HG03442 (cell line): Measurements from ENCODE around the gene NOM1.
"Not testable (repeated sequence)": the region's sequence is repeated elsewhere in the genome, so short reads cannot be mapped to it uniquely, and the experiment has no call there.

Experiments used
- ATAC-seq: cut with Tn5 transposase; IDR thresholded peaks from one replicate; pipeline ENCODE4 v1.9.1; 2021; ENCODE audit warnings: mild to moderate bottlenecking, moderate library complexity; ENCODE audit not compliant: unreplicated experiment

Gene NOM1, protein sequence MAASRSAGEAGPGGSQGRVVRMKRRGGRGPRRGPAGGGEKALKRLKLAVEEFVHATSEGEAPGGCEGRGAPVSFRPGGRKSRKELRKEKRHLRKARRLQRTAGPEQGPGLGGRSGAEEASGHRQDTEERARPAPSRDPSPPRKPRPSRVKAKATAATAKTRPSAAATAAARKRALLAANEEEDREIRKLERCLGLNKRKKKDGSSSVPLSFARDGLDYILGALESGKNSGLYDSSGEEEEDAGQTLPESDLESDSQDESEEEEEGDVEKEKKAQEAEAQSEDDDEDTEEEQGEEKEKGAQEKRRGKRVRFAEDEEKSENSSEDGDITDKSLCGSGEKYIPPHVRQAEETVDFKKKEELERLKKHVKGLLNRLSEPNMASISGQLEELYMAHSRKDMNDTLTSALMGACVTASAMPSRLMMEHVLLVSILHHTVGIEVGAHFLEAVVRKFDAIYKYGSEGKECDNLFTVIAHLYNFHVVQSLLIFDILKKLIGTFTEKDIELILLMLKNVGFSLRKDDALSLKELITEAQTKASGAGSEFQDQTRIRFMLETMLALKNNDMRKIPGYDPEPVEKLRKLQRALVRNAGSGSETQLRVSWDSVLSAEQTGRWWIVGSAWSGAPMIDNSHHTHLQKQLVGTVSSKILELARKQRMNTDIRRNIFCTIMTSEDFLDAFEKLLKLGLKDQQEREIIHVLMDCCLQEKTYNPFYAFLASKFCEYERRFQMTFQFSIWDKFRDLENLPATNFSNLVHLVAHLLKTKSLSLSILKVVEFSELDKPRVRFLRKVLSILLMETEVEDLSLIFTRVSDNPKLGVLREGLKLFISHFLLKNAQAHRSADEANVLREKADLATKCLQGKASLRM

DNA sequence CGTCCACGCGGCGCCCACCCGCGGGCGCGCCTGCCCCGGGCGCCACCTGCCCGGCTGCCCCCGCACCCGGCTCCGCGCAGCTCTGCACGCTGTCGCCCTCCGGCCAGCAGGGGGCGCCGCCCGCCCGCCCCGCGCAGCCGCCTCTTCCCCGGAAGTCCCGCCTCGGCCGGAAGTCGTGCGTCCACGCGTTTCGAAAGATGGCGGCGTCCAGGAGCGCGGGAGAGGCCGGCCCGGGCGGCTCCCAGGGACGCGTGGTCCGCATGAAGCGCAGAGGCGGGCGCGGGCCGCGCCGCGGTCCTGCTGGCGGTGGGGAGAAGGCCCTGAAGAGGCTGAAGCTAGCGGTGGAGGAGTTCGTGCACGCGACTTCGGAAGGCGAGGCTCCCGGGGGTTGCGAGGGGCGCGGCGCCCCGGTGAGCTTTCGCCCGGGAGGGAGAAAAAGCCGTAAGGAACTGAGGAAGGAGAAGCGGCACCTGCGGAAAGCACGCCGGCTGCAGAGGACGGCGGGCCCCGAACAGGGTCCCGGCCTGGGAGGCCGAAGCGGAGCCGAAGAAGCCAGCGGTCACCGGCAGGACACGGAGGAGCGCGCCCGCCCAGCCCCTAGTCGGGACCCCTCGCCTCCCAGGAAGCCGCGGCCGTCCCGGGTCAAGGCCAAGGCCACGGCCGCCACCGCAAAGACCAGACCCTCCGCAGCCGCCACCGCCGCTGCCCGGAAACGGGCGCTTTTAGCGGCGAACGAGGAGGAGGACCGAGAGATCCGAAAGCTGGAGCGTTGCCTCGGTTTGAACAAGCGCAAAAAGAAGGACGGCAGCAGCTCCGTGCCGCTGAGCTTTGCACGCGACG, at the start of gene NOM1:
Gene NOM1 (plus strand): TSS at position 172 of the 840 bp plus-strand sequence. CDS start 26 bp downstream, at position 198.
- ATAC-seq = peak; percentile 89

DNA sequence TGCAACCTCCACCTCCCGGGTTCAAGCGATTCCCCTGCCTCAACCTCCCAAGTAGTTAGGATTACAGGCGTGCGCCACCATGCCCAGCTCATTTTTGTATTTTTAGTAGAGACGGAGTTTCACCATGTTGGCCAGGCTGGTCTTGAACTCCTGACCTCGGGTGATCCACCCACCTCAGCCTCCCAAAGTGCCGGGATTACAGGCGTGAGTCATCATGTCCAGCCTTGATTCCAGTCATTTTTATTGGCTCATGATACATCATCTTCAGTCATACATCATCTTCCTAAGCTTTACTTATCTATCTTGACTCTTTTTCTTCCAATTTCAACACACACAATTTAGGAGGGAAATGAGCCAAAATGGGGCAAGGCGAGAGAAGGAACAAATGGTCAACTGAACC, 49.4 kb upstream of the NOM1 start:
- ATAC-seq = not testable (repeated sequence)

DNA sequence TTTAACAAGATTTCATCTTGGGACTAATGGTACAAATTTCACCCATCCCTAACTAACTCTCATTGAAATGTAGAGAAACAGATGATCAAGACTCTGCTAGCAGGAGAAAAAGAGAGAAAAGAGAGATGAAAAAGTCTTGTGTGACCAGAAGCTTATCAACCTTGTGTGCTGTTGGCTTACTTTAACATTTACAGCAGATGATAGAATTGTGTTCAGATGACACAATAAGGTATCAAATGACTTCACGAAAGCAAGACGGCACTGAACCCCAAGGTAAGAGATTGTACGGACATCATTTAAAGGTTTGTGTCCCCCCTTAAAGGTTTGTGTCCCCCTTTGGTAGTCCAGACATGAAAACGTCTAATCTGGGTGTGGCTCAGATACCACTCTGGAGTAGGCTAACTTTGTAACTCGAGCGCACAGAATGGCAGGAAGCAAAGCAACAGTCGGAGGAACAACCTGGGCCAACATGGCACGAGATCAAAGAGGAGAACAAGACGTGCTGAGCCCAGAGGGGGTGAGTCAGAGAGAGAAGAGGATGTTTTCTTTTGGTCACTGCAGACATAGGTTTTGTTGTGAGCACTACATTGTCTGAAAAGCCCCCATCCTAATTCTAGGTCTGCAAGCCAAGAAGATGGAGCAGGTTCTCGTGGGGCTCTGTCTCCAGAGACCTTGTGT, 46.1 kb upstream of the NOM1 start:
- ATAC-seq = no peak

DNA sequence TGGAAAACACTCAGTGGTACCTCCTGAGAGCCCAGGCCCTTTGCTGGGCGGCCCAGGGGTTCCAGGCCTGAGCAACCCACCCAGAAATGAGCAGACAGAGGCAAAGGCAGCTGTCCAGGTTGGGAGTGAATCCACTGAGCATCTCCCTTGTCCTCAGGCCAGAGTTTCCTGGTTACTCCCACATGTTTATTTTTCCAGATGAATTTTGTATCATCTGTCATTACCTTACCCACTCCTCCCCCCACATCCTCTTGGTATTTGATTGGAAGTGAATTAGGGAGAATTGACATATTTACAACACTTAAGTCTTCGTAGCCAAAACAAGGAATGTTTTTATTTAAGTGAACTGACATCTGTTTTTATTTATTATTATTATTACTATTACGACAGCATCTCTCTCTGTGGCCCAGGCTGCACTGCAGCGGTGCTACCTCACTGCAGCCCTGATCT, 43.3 kb upstream of the NOM1 start:
- ATAC-seq = no peak

DNA sequence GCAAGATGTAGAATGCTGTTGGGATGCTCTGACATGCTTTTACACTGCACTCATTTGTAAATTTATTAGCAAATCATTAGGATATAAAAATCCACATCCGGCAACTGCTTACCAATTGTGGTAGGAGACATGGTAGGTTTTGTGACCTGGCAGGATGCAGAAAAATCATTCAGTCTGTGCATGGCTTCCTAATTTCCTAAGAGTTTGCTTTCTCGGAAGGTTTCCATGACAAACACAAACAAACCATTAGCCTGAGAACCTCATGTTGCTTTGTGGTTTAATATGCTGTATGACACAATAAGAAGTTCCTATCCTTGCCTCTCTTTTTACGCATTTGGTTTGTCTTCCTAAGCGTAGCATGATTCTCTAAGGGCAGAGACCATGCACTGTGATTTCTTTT, 41.9 kb upstream of the NOM1 start:
- ATAC-seq = no peak

DNA sequence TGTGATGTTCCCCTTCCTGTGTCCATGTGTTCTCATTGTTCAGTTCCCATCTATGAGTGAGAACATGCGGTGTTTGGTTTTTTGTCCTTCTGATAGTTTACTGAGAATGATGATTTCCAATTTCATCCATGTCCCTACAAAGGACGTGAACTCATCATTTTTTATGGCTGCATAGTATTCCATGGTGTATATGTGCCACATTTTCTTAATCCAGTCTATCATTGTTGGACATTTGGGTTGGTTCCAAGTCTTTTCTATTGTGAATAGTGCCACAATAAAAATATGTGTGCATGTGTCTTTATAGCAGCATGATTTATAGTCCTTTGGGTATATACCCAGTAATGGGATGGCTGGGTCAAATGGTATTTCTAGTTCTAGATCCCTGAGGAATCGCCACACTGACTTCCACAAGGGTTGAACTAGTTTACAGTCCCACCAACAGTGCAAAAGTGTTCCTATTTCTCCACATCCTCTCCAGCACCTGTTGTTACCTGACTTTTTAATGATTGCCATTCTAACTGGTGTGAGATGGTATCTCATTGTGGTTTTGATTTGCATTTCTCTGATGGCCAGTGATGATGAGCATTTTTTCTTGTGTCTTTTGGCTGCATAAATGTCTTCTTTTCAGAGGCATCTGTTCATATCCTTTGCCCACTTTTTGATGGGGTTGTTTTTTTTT, 39.8 kb upstream of the NOM1 start:
- ATAC-seq = not testable (repeated sequence)

DNA sequence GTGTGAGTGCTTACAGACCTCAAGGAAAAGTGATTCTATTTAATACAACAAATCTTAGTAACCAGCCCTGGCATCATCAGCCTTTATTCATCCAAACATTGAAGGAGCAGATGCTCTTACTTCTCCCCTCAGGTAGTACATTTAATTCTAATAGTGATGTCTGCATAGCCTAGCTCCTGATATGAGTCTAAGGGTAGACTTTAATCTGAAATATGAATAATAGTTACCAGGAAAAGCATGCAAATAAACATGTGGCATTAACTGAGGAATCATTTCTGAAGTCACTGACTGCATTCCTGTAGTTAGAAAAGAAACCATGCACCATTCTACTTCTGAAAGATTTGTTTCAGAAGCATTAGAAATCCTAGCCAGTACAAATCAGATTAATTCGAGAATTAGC, 30.9 kb upstream of the NOM1 start:
- ATAC-seq = peak; percentile 43

DNA sequence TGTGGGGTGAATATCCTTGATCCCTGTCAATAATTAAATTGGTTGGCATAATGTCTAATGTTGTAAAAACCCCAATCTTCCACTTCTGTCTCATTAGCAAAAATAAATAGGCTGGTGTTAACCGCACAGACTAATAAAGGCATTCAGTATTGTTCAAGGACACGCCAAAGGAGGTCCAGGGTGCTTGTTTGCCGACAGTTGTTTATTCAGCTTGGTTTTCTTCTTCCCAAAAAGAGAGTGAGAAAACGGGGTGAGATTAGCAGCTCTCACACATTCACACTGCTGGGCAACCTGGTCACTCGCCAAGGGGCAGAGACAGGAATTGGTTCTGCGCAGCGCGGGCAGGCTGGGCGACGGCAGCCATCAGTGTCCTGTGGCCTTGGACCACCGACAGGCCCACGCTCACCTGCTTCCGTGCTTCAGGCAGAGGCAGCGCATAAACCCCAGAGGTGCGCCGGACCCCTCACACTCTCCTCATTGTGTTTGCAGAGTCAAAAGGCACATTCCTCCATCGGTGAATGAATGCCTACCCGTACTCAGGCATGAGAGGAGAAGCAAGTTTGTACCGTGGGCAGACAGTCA, 30.3 kb upstream of the NOM1 start:
- ATAC-seq = no peak

DNA sequence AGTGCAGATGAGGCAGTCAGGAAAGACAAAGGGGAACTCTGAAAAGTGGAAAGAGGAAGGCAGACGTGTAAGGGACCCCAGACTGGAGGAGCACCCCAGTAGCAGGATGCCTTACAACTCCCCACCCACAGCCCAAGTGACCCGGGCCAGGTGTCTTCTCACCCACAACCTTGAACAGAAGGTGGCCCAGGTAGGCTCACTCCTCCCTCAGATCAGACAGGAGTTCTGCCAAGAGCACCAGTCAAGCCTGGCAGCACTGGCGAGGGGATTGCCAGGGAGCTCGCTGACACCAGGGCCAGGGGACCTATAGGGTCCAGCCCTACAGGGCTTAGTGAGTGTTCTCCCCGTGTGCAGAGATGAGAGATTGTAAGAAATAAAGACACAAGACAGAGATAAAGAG, 29.4 kb upstream of the NOM1 start:
- no peak for ATAC-seq

DNA sequence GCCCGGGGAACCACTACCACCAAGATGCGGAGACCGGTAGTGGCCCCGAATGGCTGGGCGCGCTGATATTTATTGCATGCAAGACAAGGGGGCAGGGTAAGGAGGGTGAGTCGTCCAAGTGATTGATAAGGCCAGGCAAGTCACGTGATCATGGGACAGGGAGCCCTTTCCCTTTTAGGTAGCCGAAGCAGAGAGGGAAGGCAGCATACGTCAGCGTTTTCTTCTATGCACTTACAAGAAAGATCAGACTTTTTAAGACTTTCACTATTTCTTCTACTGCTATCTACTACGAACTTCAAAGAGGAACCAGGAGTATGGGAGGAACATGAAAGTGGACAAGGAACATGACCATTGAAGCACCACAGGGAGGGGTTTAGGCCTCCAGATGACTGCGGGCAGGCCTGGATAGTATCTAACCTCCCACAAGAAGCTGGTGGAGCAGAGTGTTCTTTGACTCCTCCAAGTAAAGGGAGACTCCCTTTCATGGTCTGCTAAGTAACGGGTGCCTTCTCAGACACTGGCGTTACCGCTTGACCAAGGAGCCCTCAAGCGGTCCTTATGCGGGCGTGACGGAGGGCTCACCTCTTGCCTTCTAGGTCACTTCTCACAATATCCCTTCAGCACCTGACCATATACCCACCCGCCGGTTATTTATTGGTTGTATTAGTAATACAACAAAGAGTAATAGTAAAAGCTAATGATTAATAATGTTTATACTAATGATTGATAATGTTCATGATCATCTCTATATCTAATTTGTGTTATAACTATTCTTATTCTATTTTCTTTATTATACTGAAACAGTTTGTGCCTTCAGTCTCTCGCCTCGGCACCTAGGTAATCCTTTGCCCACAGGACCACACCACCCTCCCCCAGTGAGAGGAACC, 28.8 kb upstream of the NOM1 start:
- ATAC-seq = not testable (repeated sequence)

DNA sequence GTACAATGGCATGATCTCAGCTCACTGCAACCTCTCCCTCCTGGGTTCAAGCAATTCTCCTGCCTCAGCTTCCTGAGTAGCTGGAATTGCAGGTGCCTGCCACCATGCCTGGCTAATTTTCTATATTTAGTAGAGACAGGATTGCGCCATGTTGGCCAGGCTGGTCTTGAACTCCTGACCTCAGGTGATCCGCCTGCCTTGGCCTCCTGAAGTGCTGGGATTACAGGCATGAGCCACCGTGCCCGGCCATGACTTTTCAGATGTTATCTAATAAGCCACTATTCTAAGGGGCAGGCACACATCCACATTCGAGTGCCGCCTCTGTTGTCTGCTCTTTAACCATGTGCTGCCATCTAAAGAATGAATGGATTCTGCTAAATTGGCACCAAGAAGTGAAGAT, 27.2 kb upstream of the NOM1 start:
- ATAC-seq = not testable (repeated sequence)

DNA sequence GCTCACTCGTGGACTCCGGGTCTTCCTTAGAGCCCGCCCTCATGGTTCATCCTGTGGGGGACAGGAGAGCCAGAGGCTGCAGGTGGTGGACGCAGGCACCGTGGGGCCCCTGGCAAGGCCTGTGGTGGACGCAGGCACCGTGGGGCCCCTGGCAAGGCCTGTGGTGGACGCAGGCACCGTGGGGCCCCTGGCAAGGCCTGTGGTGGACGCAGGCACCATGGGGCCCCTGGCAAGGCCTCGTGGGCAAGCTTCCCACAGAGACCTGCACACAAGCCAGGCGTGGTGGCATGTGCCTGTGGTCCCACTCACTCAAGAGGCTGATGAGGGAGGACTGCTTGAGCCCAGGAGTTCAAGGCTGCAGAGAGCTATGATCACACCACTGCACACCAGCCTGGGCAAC, 23.7 kb upstream of the NOM1 start:
- not testable (repeated sequence) for ATAC-seq

DNA sequence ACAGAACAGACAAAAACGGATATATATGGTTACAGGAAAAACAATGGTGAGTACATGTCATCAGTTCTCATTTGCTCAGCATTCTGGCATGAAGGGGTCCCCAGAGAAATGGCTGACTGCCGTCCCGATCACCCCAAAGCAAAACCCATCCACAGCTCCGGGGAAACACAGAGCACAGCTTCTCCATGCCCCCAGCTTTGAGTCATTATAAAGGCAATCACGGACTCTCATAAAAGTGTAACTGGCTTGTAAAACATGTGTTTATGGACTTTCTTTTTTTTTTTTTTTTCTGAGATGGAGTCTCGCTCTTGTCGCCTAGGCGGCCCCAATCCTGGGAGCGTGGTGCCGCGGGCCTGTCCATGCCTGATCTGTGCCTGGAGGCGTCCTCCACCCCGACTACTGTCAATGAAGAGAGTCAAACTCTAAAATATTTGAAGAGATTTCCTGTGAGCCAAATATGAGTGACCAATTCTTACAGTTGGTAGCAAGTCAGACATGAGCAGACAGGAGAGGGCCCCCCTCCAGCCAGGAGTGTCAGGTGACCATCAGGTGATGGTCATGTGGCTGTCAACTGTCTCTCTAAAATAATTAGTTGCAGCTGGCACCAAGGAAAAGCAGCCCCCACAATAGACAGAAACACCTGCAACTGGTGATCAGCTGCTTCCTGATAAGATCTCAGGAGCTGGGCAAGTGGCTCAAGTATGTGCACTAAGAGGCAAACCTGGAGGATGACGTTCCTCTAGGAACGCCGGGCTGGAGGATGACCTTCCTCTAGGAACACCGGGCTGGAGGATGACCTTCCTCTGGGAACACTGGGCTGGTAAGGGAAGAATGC, 21.7 kb upstream of the NOM1 start:
- no peak for ATAC-seq

DNA sequence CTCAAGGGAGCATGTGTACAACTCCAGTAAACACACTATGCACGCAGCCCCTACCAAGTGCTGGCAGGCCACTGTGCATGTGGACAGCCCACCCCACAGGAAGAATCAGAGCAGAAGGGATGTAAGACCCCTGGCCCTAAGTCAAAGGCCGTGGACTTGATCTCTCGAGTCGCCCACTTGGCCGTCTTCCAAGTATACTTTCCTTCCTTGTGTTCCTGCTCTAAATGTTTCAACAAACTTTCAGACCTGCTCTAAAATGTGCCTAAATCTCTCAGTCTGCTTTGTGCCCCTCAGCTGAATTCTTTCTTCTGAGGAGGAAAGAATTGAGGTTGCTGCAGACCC, 21.1 kb upstream of the NOM1 start:
- ATAC-seq = no peak

DNA sequence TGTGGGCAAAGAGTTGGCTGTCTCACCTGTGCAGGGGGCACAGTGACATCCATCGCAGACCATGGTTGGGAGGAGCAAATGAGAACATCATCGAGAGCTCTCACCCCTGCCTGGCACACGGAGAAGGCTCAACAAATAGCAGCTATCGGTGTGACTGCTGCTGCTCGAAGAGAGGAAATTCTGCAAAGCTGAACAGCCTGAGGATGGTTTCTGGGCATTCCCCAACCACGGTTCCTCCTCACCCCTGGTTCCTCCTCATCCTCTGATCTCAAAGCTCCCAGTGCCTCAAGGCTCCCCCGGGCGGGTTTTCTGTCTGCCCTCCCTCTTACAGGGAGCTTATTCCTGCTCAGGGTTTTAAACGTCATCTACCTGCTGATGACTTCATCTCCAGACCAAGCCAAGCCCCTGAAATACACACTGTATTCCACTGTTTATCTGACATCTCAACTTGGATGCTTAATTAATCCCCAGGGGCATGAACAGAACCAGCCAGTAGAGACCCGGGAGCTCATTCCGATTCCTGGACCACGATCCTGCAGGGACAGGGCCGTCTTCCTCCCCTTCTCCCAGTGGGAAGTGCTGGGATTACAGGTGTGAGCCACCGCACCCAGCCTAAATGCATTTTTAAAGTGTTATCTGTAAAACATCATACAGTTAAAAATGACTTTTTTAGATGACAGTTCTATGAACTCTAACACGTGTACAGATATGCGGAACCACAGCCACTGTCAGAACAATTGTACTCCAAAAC, 19.5 kb upstream of the NOM1 start:
- ATAC-seq = no peak

DNA sequence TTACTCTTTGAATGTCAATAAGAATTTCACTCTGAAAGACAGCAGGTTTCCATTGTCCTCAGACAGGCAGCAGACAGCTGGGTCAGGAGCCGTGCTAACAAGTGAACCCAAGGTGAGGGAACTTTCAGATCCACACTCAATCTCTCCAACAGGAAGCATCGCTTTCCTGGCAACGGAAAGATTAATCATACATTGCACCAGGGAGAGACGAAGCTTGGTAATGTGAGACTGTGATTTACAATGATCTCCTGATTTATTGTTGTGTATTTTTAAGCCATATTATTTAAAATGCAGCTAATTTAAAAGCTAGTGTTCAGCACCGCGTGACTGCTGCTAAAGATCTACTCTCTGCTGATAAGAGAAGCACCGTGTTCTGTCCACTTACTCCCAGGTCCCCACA, 17.5 kb upstream of the NOM1 start:
- ATAC-seq = no peak

DNA sequence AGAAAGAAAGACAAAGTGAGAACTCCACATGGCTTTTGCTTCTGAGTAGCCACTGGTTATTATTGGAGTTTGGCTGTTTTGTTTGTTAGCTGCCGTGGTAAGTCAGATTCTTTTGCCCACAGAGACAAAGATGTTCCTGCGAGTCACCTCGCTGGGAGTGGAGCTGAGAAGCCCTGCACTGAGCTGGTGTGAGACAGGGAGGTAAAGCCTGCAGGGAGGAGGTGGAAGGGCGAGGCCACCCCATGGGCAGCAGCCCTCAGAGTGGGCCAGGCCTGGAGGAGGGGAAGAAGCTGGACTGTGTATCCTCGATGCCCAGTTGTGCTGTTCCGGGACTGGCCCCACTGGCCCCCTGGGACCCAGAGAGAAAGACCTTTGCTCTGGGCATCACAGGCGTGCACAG, 14.3 kb upstream of the NOM1 start:
- no peak for ATAC-seq
